ENCODE measurements around the gene CASTOR2. TPM values are rescaled to one million over a fixed set of nuclear protein-coding genes. Genes with fewer than 3 reads are reported as not detected.
A peak's percentile ranks its signal among the peaks of the same experiment; 100 is the strongest.

Gene CASTOR2
- total and polyA plus RNA-seq, 9 donors = 7.7 to 13.0 (median 9.8) TPM

- no peak for DNase-seq
- peaks cover 2% of the 10 kb centered on the region for H3K9me3 ChIP-seq (replicated peaks; ENCODE audit: control insufficient read depth, low read depth, low read length)
- WGBS (ENCODE audit: insufficient coverage) = 92% methylated on average over 7 of the region's 9 CpGs
- H3K4me3 ChIP-seq (ENCODE audit: low read length) = no peak overlapping the region
- no peaks in the 10 kb centered on the region for H3K4me1 ChIP-seq (ENCODE audit: control insufficient read depth, insufficient read depth, low read length)
- H3K27me3 ChIP-seq (ENCODE audit: control insufficient read depth, insufficient read depth, low read length) = no peaks in the 10 kb centered on the region
- H3K27ac ChIP-seq (ENCODE audit: low read length) = no peak overlapping the region
- peaks cover 53% of the 10 kb centered on the region for H3K36me3 ChIP-seq (ENCODE audit: control insufficient read depth, insufficient read depth, low read length)
These were observed 63.8 kb downstream of the CASTOR2 start for GRCh38 chr7:75028299-75028698.

GRCh38 chr7:75033064-75033463 is 68.6 kb downstream of the CASTOR2 start:
- no peak for DNase-seq
- H3K4me1 ChIP-seq (ENCODE audit: control insufficient read depth, insufficient read depth, low read length) = no peaks in the 10 kb centered on the region
- no peaks in the 10 kb centered on the region for H3K27me3 ChIP-seq (ENCODE audit: control insufficient read depth, insufficient read depth, low read length)
- H3K9me3 ChIP-seq (replicated peaks; ENCODE audit: control insufficient read depth, low read depth, low read length) = peaks cover 2% of the 10 kb centered on the region
- 43% methylated on average over 6 of the region's 8 CpGs for WGBS (ENCODE audit: insufficient coverage)
- H3K4me3 ChIP-seq (ENCODE audit: low read length) = no peak overlapping the region
- no peak overlapping the region for H3K27ac ChIP-seq (ENCODE audit: low read length)
- peaks cover 18% of the 10 kb centered on the region for H3K36me3 ChIP-seq (ENCODE audit: control insufficient read depth, insufficient read depth, low read length)

DNA sequence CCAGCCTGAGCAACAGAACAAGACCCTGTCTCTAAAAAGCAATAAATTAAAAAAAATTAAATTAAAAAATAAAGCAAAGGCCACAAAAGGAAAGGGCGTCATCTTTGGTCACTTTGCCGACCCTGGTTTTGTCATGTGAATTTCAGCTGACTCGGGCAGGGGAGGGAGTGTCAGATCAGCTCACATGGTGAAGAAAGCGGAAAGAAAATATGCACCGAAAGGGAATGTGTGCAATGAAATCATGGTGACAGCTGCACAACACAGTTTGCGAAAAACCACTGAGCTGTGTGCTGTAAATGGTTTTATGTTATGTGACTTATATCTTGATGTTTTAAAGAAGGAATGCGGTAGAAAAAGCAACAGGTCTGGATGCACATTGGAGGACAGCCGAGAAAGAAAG is 69.3 kb downstream of the CASTOR2 start:
- 68% methylated on average over 8 of the region's 8 CpGs for WGBS (ENCODE audit: insufficient coverage)
- no peak for DNase-seq
- H3K9me3 ChIP-seq (replicated peaks; ENCODE audit: control insufficient read depth, low read depth, low read length) = peaks cover 2% of the 10 kb centered on the region
- H3K4me3 ChIP-seq (ENCODE audit: low read length) = no peak overlapping the region
- no peak overlapping the region for H3K27ac ChIP-seq (ENCODE audit: low read length)
- H3K27me3 ChIP-seq (ENCODE audit: control insufficient read depth, insufficient read depth, low read length) = no peaks in the 10 kb centered on the region
- no peaks in the 10 kb centered on the region for H3K4me1 ChIP-seq (ENCODE audit: control insufficient read depth, insufficient read depth, low read length)
- peaks cover 15% of the 10 kb centered on the region for H3K36me3 ChIP-seq (ENCODE audit: control insufficient read depth, insufficient read depth, low read length)

GRCh38 chr7:75038508-75038907 is 74.0 kb downstream of the CASTOR2 start:
- DNase-seq = no peak
- H3K27ac ChIP-seq (ENCODE audit: low read length) = no peak overlapping the region
- H3K27me3 ChIP-seq (ENCODE audit: control insufficient read depth, insufficient read depth, low read length) = no peaks in the 10 kb centered on the region
- WGBS (ENCODE audit: insufficient coverage) = 81% methylated on average over 3 of the region's 8 CpGs
- peaks cover 13% of the 10 kb centered on the region for H3K4me1 ChIP-seq (ENCODE audit: control insufficient read depth, insufficient read depth, low read length)
- H3K4me3 ChIP-seq (ENCODE audit: low read length) = no peak overlapping the region
- H3K9me3 ChIP-seq (replicated peaks; ENCODE audit: control insufficient read depth, low read depth, low read length) = no peaks in the 10 kb centered on the region
- H3K36me3 ChIP-seq (ENCODE audit: control insufficient read depth, insufficient read depth, low read length) = peaks cover 14% of the 10 kb centered on the region

GRCh38 chr7:75039166-75039565 is 74.7 kb downstream of the CASTOR2 start:
- WGBS (ENCODE audit: insufficient coverage) = 85% methylated on average over 9 of the region's 10 CpGs
- DNase-seq = no peak

GRCh38 chr7:75039709-75040108 is 75.2 kb downstream of the CASTOR2 start:
- peaks cover 14% of the 10 kb centered on the region for H3K36me3 ChIP-seq (ENCODE audit: control insufficient read depth, insufficient read depth, low read length)
- no peak for DNase-seq
- H3K27me3 ChIP-seq (ENCODE audit: control insufficient read depth, insufficient read depth, low read length) = no peaks in the 10 kb centered on the region
- H3K4me3 ChIP-seq (ENCODE audit: low read length) = no peak overlapping the region
- 64% methylated on average over 11 of the region's 11 CpGs for WGBS (ENCODE audit: insufficient coverage)
- no peaks in the 10 kb centered on the region for H3K9me3 ChIP-seq (replicated peaks; ENCODE audit: control insufficient read depth, low read depth, low read length)
- H3K4me1 ChIP-seq (ENCODE audit: control insufficient read depth, insufficient read depth, low read length) = peaks cover 13% of the 10 kb centered on the region
- H3K27ac ChIP-seq (ENCODE audit: low read length) = no peak overlapping the region

More at GRCh38 chr7:75039166-75039565, 74.7 kb downstream of the CASTOR2 start:
- peaks cover 13% of the 10 kb centered on the region for H3K4me1 ChIP-seq (ENCODE audit: control insufficient read depth, insufficient read depth, low read length)
- peaks cover 14% of the 10 kb centered on the region for H3K36me3 ChIP-seq (ENCODE audit: control insufficient read depth, insufficient read depth, low read length)
- H3K4me3 ChIP-seq (ENCODE audit: low read length) = no peak overlapping the region
- no peaks in the 10 kb centered on the region for H3K27me3 ChIP-seq (ENCODE audit: control insufficient read depth, insufficient read depth, low read length)
- no peaks in the 10 kb centered on the region for H3K9me3 ChIP-seq (replicated peaks; ENCODE audit: control insufficient read depth, low read depth, low read length)
- no peak overlapping the region for H3K27ac ChIP-seq (ENCODE audit: low read length)

DNA sequence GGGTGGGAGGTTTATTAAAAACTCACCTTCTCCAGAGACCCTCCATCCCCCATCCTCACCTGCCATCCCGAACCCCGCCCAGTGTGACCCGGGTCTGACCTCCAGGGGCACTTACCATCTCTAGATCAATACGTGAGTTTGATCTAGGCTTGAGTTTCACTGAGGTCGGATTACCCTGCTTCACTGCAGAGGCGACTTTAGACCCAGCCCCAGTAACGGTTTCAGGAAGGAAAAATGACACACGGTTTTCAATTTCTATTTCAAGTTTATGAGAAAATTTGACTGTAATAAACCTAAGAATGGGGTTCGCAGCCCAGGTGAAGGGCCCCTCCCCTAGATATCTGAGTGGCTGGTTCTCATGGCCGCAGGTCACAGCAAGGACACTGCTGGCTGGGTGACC is 76.0 kb downstream of the CASTOR2 start:
- Histone ChIP-seq H3K27ac (ENCODE audit: low read length) (no peak overlapping the region), H3K9me3 (replicated peaks; ENCODE audit: control insufficient read depth, low read depth, low read length) (no peaks in the 10 kb centered on the region), H3K4me3 (ENCODE audit: low read length) (no peak overlapping the region), H3K4me1 (ENCODE audit: control insufficient read depth, insufficient read depth, low read length) (peaks cover 13% of the 10 kb centered on the region), H3K36me3 (ENCODE audit: control insufficient read depth, insufficient read depth, low read length) (peaks cover 14% of the 10 kb centered on the region), H3K27me3 (ENCODE audit: control insufficient read depth, insufficient read depth, low read length) (no peaks in the 10 kb centered on the region)
- WGBS (ENCODE audit: insufficient coverage) = 70% methylated on average over 6 of the region's 10 CpGs
- no peak for DNase-seq

DNA sequence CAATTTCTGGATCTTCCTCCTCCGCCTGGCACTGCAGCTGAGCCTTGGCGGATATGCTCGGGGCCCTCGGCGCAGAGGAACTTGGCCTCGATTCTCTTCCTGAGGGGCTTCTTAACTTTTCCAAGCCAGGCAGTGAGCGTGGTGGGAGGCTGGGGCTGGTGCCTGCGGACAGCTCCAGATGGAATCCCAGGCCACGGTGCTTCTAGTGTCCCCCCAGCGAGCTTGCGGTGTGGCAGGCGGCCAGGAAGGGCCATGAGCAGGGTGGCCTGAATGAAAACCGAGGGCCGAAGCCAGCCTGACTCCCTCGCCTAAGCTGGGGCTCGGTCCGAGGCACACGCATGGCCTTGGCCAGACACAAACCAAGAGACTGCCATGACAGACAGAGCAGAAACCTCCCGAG is 77.8 kb downstream of the CASTOR2 start:
- Histone ChIP-seq H3K9me3 (replicated peaks; ENCODE audit: control insufficient read depth, low read depth, low read length) (no peaks in the 10 kb centered on the region), H3K27ac (ENCODE audit: low read length) (no peak overlapping the region), H3K36me3 (ENCODE audit: control insufficient read depth, insufficient read depth, low read length) (peaks cover 14% of the 10 kb centered on the region), H3K4me3 (ENCODE audit: low read length) (no peak overlapping the region), H3K4me1 (ENCODE audit: control insufficient read depth, insufficient read depth, low read length) (peaks cover 22% of the 10 kb centered on the region), H3K27me3 (ENCODE audit: control insufficient read depth, insufficient read depth, low read length) (no peaks in the 10 kb centered on the region)
- peak; percentile 24 for DNase-seq
- WGBS (ENCODE audit: insufficient coverage) = 70% methylated on average over 18 of the region's 19 CpGs

GRCh38 chr7:75042831-75043703 is 78.6 kb downstream of the CASTOR2 start:
- H3K9me3 ChIP-seq (replicated peaks; ENCODE audit: control insufficient read depth, low read depth, low read length) = no peaks in the 10 kb centered on the region
- peaks cover 22% of the 10 kb centered on the region for H3K4me1 ChIP-seq (ENCODE audit: control insufficient read depth, insufficient read depth, low read length)
- H3K36me3 ChIP-seq (ENCODE audit: control insufficient read depth, insufficient read depth, low read length) = peaks cover 14% of the 10 kb centered on the region
- H3K27me3 ChIP-seq (ENCODE audit: control insufficient read depth, insufficient read depth, low read length) = no peaks in the 10 kb centered on the region
- no peak overlapping the region for H3K4me3 ChIP-seq (ENCODE audit: low read length)
- 94% methylated on average over 15 of the region's 28 CpGs for WGBS (ENCODE audit: insufficient coverage)
- no peak for DNase-seq
- H3K27ac ChIP-seq (ENCODE audit: low read length) = no peak overlapping the region

DNA sequence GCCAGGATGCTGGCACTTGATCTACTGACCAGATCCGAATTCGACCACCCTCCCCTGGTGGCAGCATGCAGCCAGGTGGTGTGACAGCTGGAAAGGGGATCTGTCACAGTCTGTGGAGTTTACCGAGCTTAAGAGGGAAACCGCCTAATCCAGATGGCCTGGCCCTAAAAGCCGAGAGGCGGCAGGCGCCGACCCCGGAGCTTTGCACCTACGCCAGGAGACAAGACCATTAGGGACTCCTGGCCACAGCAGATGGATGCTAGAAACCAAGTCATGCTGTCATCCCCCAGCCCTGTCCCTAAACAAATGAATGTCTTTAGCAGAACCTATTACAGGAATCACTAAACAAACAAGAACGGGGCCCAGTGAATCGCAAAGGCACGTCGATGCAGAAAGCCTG is 81.4 kb downstream of the CASTOR2 start:
- H3K4me1 ChIP-seq (ENCODE audit: control insufficient read depth, insufficient read depth, low read length) = peaks cover 10% of the 10 kb centered on the region

More for the DNA sequence above, 81.4 kb downstream of the CASTOR2 start:
- Histone ChIP-seq H3K27ac (ENCODE audit: low read length) (no peak overlapping the region), H3K4me3 (ENCODE audit: low read length) (no peak overlapping the region), H3K27me3 (ENCODE audit: control insufficient read depth, insufficient read depth, low read length) (no peaks in the 10 kb centered on the region), H3K9me3 (replicated peaks; ENCODE audit: control insufficient read depth, low read depth, low read length) (no peaks in the 10 kb centered on the region), H3K36me3 (ENCODE audit: control insufficient read depth, insufficient read depth, low read length) (peaks cover 35% of the 10 kb centered on the region)
- DNase-seq = no peak
- 77% methylated on average over 6 of the region's 14 CpGs for WGBS (ENCODE audit: insufficient coverage)

All from muscle of leg (tissue), 11 donors.